SK-N-SH (cell line): ENCODE measurements around the gene TMLHE. TPM values are rescaled to one million over a fixed set of nuclear protein-coding genes. Genes with fewer than 3 reads are reported as not detected.
"Not testable (repeated sequence)": the region's sequence is repeated elsewhere in the genome, so short reads cannot be mapped to it uniquely, and the experiment has no call there.

Source experiments
- CTCF ChIA-PET: fragments of 300-600, 350-600 bp; formaldehyde crosslinking; extraction: SDS; loops from one replicate; lab custom pipeline; 2021; lab: Yijun Ruan, JAX
- POLR2A ChIA-PET: fragments of 350-600 bp; sonication (Branson Sonifier 250); formaldehyde crosslinking; extraction: SDS; loops from one replicate; lab custom pipeline; 2020; ENCODE audit warnings: antibody characterized with exemption, inconsistent platforms; lab: Yijun Ruan, JAX
- DNase-seq: peaks from one replicate; pipeline ENCODE4 v3.0.0; 2012
- H2AFZ ChIP-seq: fragments of 200-600 bp; sonication (generic); 2 replicates; pipeline ENCODE4 v1.8.1; 2016; ENCODE audit warnings: antibody characterized with exemption, mild to moderate bottlenecking, low read depth
- H3F3A ChIP-seq: fragments of 200-600 bp; sonication (generic); replicated peaks from 2 replicates; pipeline ENCODE3; 2016; ENCODE audit warnings: antibody characterized with exemption, mild to moderate bottlenecking; ENCODE audit not compliant: insufficient read depth
- H3K27ac ChIP-seq, 2 experiments: fragments of 200-500 bp in 1 of 2; fragments of 200-600 bp in 1 of 2; sonication (Bioruptor generic) in 1 of 2; sonication (generic), shearing (Covaris generic) in 1 of 2; 2 replicates each; pipeline versions ENCODE4 v1.5.1 to v1.6.1; 2014 to 2016; ENCODE audit warnings: low read depth in 2 of 2, inconsistent platforms in 1 of 2, low read length in 1 of 2, mild to moderate bottlenecking in 1 of 2, mixed read lengths in 1 of 2
- H3K27me3 ChIP-seq: fragments of 200-600 bp; sonication (generic), shearing (Covaris generic); 2 replicates; pipeline ENCODE4 v1.6.1; 2016; ENCODE audit warnings: mixed run types; ENCODE audit not compliant: insufficient read depth
- H3K36me3 ChIP-seq, 2 experiments: fragments of 200-500 bp in 1 of 2; fragments of 200-600 bp in 1 of 2; sonication (Bioruptor generic) in 1 of 2; sonication (generic) in 1 of 2; replicated peaks in 1 of 2; 2 replicates each; pipeline versions ENCODE3 to v1.5.1; 2014 to 2016; ENCODE audit warnings: low read length in 1 of 2, mild to moderate bottlenecking in 1 of 2; ENCODE audit not compliant: insufficient read depth in 2 of 2, control insufficient read depth in 1 of 2
- H3K4me1 ChIP-seq, 2 experiments: fragments of 200-500 bp in 1 of 2; fragments of 200-600 bp in 1 of 2; sonication (Bioruptor generic) in 1 of 2; sonication (generic), shearing (Covaris generic) in 1 of 2; 2 replicates each; pipeline versions ENCODE4 v1.5.1 to v1.6.1; 2014 to 2016; ENCODE audit warnings: low read depth in 1 of 2, low read length in 1 of 2, mixed run types in 1 of 2; ENCODE audit not compliant: insufficient read depth in 2 of 2, control insufficient read depth in 1 of 2
- H3K4me2 ChIP-seq: fragments of 200-600 bp; sonication (generic), shearing (Covaris generic); 2 replicates; pipeline ENCODE4 v1.6.1; 2017; ENCODE audit warnings: mixed run types
- H3K4me3 ChIP-seq, 2 experiments: fragments of 200-500 bp in 1 of 2; fragments of 200-600 bp in 1 of 2; sonication (Bioruptor generic) in 1 of 2; sonication (generic), shearing (Covaris generic) in 1 of 2; 2 replicates each; pipeline versions ENCODE4 v1.5.1 to v1.8.1; 2014 to 2016; ENCODE audit warnings: low read depth in 2 of 2, inconsistent platforms in 1 of 2, low read length in 1 of 2, mild to moderate bottlenecking in 1 of 2, mixed read lengths in 1 of 2, moderate library complexity in 1 of 2
- H3K79me2 ChIP-seq: fragments of 200-600 bp; sonication (generic); 2 replicates; pipeline ENCODE4 v1.8.1; 2017; ENCODE audit warnings: mild to moderate bottlenecking; ENCODE audit not compliant: insufficient read depth
- H3K9ac ChIP-seq: fragments of 200-600 bp; sonication (generic); 2 replicates; pipeline ENCODE4 v1.6.1; 2017; ENCODE audit warnings: mixed run types
- H3K9me2 ChIP-seq: fragments of 200-600 bp; sonication (generic); 2 replicates; pipeline ENCODE4 v1.6.1; 2017; ENCODE audit warnings: mixed run types
- H3K9me3 ChIP-seq: fragments of 200-600 bp; sonication (generic); 2 replicates; pipeline ENCODE4 v1.6.1; 2017; ENCODE audit warnings: mixed run types, mild to moderate bottlenecking, moderate library complexity
- H4K20me1 ChIP-seq: fragments of 200-600 bp; sonication (generic); 2 replicates; pipeline ENCODE4 v1.6.1; 2017; ENCODE audit warnings: mild to moderate bottlenecking, mixed run types; ENCODE audit not compliant: insufficient read depth
- ELF1 ChIP-seq: IDR thresholded peaks from 2 replicates; pipeline ENCODE4 v1.4.0; 2012
- GATA2 ChIP-seq: sonication (generic); formaldehyde crosslinking; IDR thresholded peaks from 2 replicates; pipeline ENCODE4 v1.5.0; 2020; ENCODE audit warnings: mild to moderate bottlenecking, missing genetic modification reagents
- MXI1 ChIP-seq: IDR thresholded peaks from 2 replicates; pipeline ENCODE4 v1.6.1; 2012; ENCODE audit warnings: mild to moderate bottlenecking, low read depth, low read length, improper control_type of control experiment
- NFIC ChIP-seq: IDR thresholded peaks from 2 replicates; pipeline ENCODE4 v1.4.0; 2012; ENCODE audit warnings: borderline replicate concordance
- PBX3 ChIP-seq: IDR thresholded peaks from 2 replicates; pipeline ENCODE4; 2012
- RXRA ChIP-seq: IDR thresholded peaks from 2 replicates; pipeline ENCODE4 v1.4.0; 2012; ENCODE audit warnings: low read depth, mild to moderate bottlenecking, borderline replicate concordance
- WGBS: methylation state at CpG from one replicate; pipeline ENCODE4 v1.1.6; 2017; ENCODE audit warnings: low lambda C conversion rate; 5-methylcytosine and 5-hydroxymethylcytosine counted together
- polyA plus RNA-seq, 3 experiments: library from polyadenylated mRNA; depleted of rRNA; stranded (reverse); fragments of >200 nt; gene quantifications; 2 replicates each; pipeline ENCODE4 v1.2.3, GENCODE V29; 2012

TMLHE gene
- polyA plus RNA-seq, 1 of the 3 experiments (the other 2 are of a cell fraction), result 11.3 TPM

- TF ChIP-seq NFIC (no peak), ELF1 (no peak)
These were observed 49.5 kb upstream of the TMLHE start (continued) for GRCh38 chrX:155662282-155662681.

- no peak for DNase-seq
- no peaks in the 10 kb centered on the region for H3K9me3 ChIP-seq
- H3K4me2 ChIP-seq, result no peak overlapping the region
- H3K27ac ChIP-seq, result no peak overlapping the region
- H3K9me2 ChIP-seq, result no peaks in the 10 kb centered on the region
- TF ChIP-seq RXRA (no peak), MXI1 (no peak), GATA2 (CRISPR knock-in tag) (no peak)
- POLR2A ChIA-PET, result no interaction called here
- H3K9ac ChIP-seq, result no peak overlapping the region
- H3K4me1 ChIP-seq, result no peaks in the 10 kb centered on the region
- H3K4me3 ChIP-seq, result no peak overlapping the region
- 15% methylated on average over 2 of the region's 2 CpGs for WGBS
- H2AFZ ChIP-seq, result no peak overlapping the region
- no peaks in the 10 kb centered on the region for H4K20me1 ChIP-seq
- H3K79me2 ChIP-seq, result no peaks in the 10 kb centered on the region
- no peaks in the 10 kb centered on the region for H3F3A ChIP-seq
- H3K36me3 ChIP-seq, result no peaks in the 10 kb centered on the region
- no peaks in the 10 kb centered on the region for H3K27me3 ChIP-seq
- CTCF ChIA-PET, result no interaction called here
These were observed 32.4 kb upstream of the TMLHE start for GRCh38 chrX:155645180-155645579.

GRCh38 chrX:155643240-155643639, 30.5 kb upstream of the TMLHE start:
- Histone ChIP-seq H3K27me3 (no peaks in the 10 kb centered on the region), H3K36me3 (no peaks in the 10 kb centered on the region), H3K4me3 (no peak overlapping the region), H3K27ac (no peak overlapping the region), H3K9me2 (no peaks in the 10 kb centered on the region), H3K9ac (no peak overlapping the region), H3F3A (no peaks in the 10 kb centered on the region), H2AFZ (no peak overlapping the region), H3K79me2 (no peaks in the 10 kb centered on the region), H3K9me3 (no peaks in the 10 kb centered on the region), H3K4me1 (no peaks in the 10 kb centered on the region), H4K20me1 (no peaks in the 10 kb centered on the region), H3K4me2 (no peak overlapping the region)
- WGBS, result 18% methylated on average over 2 of the region's 2 CpGs
- ChIA-PET POLR2A (no interaction called here), CTCF (no interaction called here)
- no peak for DNase-seq
- no peak for TF ChIP-seq PBX3

GRCh38 chrX:155641371-155641770, 28.6 kb upstream of the TMLHE start:
- H2AFZ ChIP-seq, result peak overlapping the region; percentile 76; the same call in 1 of the 2 replicates
- 46% methylated on average over 14 of the region's 14 CpGs for WGBS
- H3F3A ChIP-seq, POLR2A ChIA-PET, H3K4me1 ChIP-seq, CTCF ChIA-PET, H3K27me3 ChIP-seq, DNase-seq, H3K27ac ChIP-seq, H3K79me2 ChIP-seq, H3K4me3 ChIP-seq, H3K9me2 ChIP-seq, H3K4me2 ChIP-seq, H4K20me1 ChIP-seq, H3K9ac ChIP-seq, H3K36me3 ChIP-seq, H3K9me3 ChIP-seq: not testable (repeated sequence)
